GM21381 (cell line): ENCODE data around the gene ACSM6.
A peak's percentile ranks its signal among the peaks of the same experiment; 100 is the strongest.

Source experiments
- ATAC-seq: cut with Tn5 transposase; IDR thresholded peaks from one replicate; pipeline ENCODE4 v1.9.1; 2021; ENCODE audit warnings: mild to moderate bottlenecking, moderate library complexity; ENCODE audit not compliant: unreplicated experiment

ACSM6 gene

GRCh38 chr10:95265572-95265971 is 71.5 kb downstream of the ACSM6 start:
- ATAC-seq: no peak

- ATAC-seq: peak; percentile 85
These were observed 72.6 kb downstream of the ACSM6 start for GRCh38 chr10:95266674-95267095.

GRCh38 chr10:95267251-95267650 is 73.2 kb downstream of the ACSM6 start:
- no peak for ATAC-seq

GRCh38 chr10:95268438-95268837 is 74.4 kb downstream of the ACSM6 start:
- no peak for ATAC-seq

- no peak for ATAC-seq
These were observed 79.6 kb downstream of the ACSM6 start for GRCh38 chr10:95273393-95274312.

- no peak for ATAC-seq
These were observed 81.8 kb downstream of the ACSM6 start for GRCh38 chr10:95275726-95276366.

DNA sequence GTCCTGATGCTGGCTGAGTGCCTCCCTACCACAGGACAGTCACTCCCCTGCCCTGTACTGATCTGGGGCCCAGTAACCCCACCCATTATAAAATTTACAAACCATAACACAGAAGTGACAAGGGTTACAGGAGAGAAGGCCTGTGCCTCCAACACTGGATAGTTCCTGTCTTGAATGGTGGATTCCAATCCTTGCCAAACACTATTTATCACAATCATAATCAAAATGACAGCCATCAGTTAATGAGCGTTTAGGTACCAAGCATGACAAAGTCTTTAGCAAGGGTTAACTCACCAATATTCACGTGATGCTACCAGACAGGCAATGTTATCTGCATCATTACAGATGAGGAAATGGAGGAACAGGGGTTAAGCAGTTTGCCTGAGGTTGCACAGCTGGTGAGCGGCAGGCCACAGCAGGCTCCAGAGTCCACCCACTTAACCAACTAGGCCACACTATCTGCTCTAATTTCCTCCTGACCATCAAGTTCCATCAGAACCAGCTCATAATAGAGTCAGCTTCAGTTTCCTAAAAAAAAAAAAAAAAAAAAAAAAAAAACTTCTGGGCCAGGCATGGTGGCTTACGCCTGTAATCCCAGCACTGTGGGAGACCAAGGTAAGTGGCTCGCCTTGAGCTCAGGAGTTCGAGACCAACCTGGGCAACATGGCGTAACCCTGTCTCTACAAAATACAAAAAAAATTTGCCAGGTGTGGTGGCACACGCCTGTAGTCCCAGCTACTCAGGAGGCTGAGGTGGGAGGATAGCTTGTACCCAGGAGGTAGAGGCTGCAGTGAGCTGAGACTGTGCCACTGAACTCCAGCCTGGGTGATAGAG is 82.5 kb downstream of the ACSM6 start:
- ATAC-seq: no peak

- no peak for ATAC-seq
These were observed 83.1 kb downstream of the ACSM6 start for GRCh38 chr10:95277201-95277570.

- no peak for ATAC-seq
These were observed 83.6 kb downstream of the ACSM6 start for GRCh38 chr10:95277614-95278013.
